HFF-Myc (cell line): ENCODE data around the gene NBEA.

Experiments used
- DNase-seq: peaks from one replicate; pipeline ENCODE4 v3.0.0-alpha.2; 2011; ENCODE audit warnings: low read depth; ENCODE audit errors: extremely low read depth
- H3K4me3 ChIP-seq: replicated peaks from 2 replicates; pipeline ENCODE4 v1.5.1; 2011; ENCODE audit warnings: low read depth, mild to moderate bottlenecking, control low read depth, low read length
- TF ChIP-seq, protein P1 (sequence below): IDR thresholded peaks from 2 replicates; pipeline ENCODE4 v1.5.1; 2012; ENCODE audit warnings: mild to moderate bottlenecking, low read depth, low read length, control low read depth; ENCODE audit errors: missing control alignments

NBEA gene

DNA sequence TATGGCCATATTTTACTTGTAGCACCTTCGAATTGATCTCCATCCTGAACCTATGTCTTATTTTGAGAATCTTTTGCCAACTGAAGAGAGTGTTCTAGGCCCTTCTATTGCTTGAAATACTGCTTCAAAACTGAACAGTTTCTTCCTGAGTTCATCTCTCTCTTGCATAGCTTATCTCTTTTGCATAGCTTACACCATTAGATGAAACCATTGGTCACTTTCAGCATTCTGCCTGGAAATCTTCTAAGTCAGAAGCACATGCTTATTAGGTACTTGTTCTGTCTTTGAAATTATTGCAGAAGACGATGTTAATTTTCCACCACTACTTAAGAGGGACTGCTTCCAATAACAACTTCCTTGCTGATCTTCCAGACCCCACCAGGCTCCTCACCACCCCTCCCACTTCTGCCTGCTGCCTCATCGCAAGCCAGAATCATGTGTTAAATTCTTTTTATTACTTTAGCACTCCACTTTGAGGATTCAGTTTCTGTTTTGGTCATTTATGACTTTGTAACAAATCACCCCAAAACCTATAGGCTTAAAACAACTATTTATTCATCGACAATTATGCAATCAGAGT lies 656.8 kb downstream of the NBEA start:
- DNase-seq, result no peak
- no peak overlapping the region for H3K4me3 ChIP-seq
- TF ChIP-seq, protein P1, sequence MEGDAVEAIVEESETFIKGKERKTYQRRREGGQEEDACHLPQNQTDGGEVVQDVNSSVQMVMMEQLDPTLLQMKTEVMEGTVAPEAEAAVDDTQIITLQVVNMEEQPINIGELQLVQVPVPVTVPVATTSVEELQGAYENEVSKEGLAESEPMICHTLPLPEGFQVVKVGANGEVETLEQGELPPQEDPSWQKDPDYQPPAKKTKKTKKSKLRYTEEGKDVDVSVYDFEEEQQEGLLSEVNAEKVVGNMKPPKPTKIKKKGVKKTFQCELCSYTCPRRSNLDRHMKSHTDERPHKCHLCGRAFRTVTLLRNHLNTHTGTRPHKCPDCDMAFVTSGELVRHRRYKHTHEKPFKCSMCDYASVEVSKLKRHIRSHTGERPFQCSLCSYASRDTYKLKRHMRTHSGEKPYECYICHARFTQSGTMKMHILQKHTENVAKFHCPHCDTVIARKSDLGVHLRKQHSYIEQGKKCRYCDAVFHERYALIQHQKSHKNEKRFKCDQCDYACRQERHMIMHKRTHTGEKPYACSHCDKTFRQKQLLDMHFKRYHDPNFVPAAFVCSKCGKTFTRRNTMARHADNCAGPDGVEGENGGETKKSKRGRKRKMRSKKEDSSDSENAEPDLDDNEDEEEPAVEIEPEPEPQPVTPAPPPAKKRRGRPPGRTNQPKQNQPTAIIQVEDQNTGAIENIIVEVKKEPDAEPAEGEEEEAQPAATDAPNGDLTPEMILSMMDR, result no peak

DNA sequence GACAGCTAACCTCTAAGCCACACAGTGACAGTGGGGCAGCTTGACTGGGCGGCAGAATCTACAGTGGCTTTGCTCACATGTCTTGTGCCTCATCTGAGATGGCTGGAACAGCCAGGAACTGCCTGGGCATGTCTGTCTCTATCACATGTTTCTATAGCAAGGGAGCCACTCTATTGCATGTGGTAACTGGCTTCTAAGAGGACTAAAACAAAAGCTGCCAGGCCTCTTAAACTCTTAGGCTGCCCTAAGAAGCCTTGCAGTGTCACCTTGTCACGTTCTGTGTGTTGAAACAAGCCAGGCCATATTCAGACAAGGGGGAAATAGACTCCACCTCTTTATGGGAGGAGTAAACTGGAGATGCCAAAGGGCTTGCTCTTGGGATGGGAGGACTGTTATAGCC lies 657.3 kb downstream of the NBEA start:
- H3K4me3 ChIP-seq, result no peak overlapping the region
- DNase-seq, result no peak
- TF ChIP-seq, protein P1, result no peak

DNA sequence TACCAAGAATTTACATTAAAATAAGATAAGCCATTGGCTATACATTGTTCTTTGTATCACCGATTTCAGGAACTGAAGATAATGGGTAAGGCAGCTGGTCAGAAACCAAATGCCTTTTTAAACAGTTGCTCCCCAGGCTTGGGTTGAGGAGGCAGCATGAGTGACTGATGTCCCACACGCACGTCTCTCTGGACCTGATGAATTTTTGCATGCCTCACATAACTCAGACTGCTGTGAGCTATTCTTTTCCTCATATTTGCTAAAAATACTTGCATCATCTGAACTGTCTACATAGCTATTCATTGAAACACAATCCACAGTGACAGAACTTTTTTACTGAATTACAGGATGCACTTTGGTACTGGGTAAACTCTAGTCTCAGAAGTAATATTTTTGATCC lies 658.1 kb downstream of the NBEA start:
- TF ChIP-seq, protein P1, result no peak

DNA sequence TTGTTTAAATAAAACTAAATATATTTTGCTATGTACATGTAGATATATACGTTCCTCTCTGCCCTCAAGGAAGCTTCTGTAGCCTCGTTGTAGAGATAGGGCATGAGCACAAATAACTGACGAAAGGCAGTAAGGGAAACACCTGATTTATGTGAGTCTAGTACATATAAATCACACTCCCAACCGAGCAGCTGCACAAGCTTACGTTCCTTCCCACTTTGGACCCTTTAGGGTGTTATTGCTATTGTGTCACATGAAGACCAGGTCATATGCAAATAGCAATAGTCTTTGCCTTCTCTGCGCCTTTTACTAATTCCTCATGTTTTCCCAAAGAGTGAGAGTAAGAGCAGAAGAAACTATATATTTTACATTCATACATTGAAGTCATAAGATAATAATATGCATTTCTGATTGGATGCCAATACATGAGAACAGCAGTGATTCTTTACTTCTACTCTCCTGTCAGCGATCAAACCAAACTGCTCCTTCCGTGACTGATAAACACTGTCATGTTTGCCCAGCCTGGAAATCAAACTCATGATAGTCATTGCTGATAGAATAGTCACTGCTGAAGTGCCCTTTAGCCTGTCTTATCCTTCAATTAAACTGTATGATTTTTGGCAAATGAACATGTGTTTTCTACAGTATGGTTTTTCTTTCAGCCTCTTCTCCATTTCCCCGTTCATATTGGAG lies 661.7 kb downstream of the NBEA start:
- TF ChIP-seq, protein P1, result no peak
- no peak for DNase-seq
- no peak overlapping the region for H3K4me3 ChIP-seq

More for the DNA sequence above, 658.1 kb downstream of the NBEA start:
- no peak for DNase-seq
- H3K4me3 ChIP-seq, result no peak overlapping the region

DNA sequence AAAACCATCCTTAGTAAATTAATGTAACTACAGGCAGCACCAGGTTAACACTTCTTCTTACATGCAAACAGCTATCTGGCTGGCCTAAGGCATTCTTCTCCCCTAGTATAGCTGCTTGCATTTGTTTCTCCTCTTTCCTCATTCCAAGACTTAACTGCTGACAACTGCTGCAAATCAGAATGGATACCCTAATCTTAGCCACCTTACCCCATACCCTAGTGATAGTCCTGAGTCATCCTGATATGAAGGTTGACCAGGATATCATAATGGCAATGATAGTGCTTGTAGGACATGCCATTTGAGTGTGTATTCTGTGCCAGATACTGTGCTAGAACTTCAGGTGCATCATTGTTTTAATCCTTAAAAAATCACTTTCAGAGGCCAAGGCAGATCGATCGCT lies 672.6 kb downstream of the NBEA start:
- no peak overlapping the region for H3K4me3 ChIP-seq
- TF ChIP-seq, protein P1, result no peak

DNA sequence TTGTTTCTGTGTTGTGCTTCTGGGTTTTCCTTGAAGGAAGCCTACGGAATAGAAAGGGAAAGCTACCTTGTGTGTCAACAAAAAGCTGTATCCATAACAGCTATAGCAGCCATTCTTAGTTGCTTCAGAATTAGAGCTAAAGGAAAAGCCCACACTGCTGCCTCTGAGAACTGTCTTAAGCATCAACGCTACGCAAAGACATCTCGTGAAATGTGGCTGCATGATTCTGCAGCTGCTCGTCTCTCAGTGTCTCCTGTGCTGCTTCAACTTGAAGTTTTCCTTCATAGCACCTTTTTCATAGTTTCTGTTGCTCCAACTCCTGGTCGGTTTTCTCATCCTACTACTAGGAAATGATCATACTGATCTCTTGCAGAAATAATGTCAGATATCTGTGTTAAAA lies 675.4 kb downstream of the NBEA start:
- H3K4me3 ChIP-seq, result no peak overlapping the region
- DNase-seq, result no peak
- TF ChIP-seq, protein P1, result no peak

More for the DNA sequence above, 672.6 kb downstream of the NBEA start:
- DNase-seq, result no peak
